ENCODE measurements around the gene ADORA1. TPM values are rescaled to one million over a fixed set of nuclear protein-coding genes. Genes with fewer than 3 reads are reported as not detected.

The ADORA1 gene
- total and polyA plus RNA-seq, 4 donors: 0.33 to 1.1 (median 0.37) TPM

DNA sequence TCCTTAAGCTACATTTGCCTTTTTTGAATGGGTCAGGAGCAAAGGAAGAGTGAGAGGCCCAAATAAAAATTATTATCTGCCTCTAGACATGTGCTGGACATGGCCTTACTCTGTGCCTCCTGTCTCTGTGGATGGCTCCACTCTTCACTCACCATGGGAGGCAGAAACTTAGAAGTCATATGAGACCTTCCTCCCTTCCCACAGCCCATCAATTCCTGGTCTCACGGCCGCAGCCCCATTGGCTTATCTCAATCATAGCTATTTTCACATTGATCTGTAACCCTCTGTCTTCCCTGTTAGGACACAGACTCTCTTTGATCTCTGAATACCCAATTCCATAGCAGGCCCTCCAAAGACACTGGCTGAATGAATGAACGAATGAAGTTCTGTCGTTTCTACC is 14.2 kb upstream of the ADORA1 start:
- H3K27ac ChIP-seq (ENCODE audit: low read depth in 1 of 2, low read length in 2 of 2): no peak overlapping the region
- no peak overlapping the region for H3K9ac ChIP-seq (ENCODE audit: low read depth in 1 of 2, low read length in 2 of 2)
- TF ChIP-seq, protein P1, sequence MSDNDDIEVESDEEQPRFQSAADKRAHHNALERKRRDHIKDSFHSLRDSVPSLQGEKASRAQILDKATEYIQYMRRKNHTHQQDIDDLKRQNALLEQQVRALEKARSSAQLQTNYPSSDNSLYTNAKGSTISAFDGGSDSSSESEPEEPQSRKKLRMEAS (IDR thresholded peaks at IDR 0.05): no peak
- TF ChIP-seq HNF4G (IDR thresholded peaks at IDR 0.05) (no peak), JUND (IDR thresholded peaks at IDR 0.05) (no peak), SP1 (IDR thresholded peaks at IDR 0.05) (no peak), HNF4A (conservative IDR thresholded peaks at IDR 0.05) (no peak), NR2F2 (IDR thresholded peaks at IDR 0.05) (no peak)
- TF ChIP-seq, protein P2, sequence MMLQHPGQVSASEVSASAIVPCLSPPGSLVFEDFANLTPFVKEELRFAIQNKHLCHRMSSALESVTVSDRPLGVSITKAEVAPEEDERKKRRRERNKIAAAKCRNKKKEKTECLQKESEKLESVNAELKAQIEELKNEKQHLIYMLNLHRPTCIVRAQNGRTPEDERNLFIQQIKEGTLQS (IDR thresholded peaks at IDR 0.05): no peak
- TF ChIP-seq, protein P3, sequence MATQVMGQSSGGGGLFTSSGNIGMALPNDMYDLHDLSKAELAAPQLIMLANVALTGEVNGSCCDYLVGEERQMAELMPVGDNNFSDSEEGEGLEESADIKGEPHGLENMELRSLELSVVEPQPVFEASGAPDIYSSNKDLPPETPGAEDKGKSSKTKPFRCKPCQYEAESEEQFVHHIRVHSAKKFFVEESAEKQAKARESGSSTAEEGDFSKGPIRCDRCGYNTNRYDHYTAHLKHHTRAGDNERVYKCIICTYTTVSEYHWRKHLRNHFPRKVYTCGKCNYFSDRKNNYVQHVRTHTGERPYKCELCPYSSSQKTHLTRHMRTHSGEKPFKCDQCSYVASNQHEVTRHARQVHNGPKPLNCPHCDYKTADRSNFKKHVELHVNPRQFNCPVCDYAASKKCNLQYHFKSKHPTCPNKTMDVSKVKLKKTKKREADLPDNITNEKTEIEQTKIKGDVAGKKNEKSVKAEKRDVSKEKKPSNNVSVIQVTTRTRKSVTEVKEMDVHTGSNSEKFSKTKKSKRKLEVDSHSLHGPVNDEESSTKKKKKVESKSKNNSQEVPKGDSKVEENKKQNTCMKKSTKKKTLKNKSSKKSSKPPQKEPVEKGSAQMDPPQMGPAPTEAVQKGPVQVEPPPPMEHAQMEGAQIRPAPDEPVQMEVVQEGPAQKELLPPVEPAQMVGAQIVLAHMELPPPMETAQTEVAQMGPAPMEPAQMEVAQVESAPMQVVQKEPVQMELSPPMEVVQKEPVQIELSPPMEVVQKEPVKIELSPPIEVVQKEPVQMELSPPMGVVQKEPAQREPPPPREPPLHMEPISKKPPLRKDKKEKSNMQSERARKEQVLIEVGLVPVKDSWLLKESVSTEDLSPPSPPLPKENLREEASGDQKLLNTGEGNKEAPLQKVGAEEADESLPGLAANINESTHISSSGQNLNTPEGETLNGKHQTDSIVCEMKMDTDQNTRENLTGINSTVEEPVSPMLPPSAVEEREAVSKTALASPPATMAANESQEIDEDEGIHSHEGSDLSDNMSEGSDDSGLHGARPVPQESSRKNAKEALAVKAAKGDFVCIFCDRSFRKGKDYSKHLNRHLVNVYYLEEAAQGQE (IDR thresholded peaks at IDR 0.05): no peak
- DNase-seq (ENCODE audit: low spot score): no peak
- H3K36me3 ChIP-seq (ENCODE audit: control insufficient read depth in 4 of 4, insufficient read depth in 3 of 4, low read depth in 1 of 4, low read length in 3 of 4): no peaks in the 10 kb centered on the region
- H3K4me3 ChIP-seq (ENCODE audit: low read depth in 1 of 3, low read length in 3 of 3): no peak overlapping the region
- WGBS: 79% methylated on average over 4 of the region's 4 CpGs
- peaks cover 0 to 5% (median 0%) of the 10 kb centered on the region in 4 donors for H3K4me1 ChIP-seq (ENCODE audit: control insufficient read depth in 4 of 4, insufficient read depth in 4 of 4, low read length in 3 of 4)
- peaks cover 0 to 6% (median 0%) of the 10 kb centered on the region in 4 donors for H3K27me3 ChIP-seq (ENCODE audit: control insufficient read depth in 4 of 4, insufficient read depth in 4 of 4, low read length in 3 of 4)
- no peaks in the 10 kb centered on the region for H3K9me3 ChIP-seq (ENCODE audit: control insufficient read depth in 4 of 4, low read length in 3 of 4)

DNA sequence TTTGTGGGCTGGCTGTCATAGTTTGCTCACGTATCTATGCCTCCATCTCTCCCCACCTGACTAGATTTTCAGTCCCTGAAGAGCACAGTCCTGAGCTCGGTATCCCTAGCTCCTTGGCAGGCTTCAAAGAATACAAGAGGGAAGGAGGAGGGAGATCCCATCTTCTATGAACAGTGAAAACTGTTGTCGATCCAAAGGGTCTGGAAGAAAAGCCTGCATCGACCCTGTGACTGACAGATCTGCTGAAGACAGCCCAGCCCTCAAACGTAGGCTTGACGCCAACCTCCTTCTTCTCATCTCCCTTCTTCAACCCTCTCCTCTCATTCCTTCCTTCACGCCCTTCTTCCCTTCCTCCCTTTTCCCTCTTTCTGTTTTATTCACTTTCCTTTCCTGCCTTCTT is 13.3 kb upstream of the ADORA1 start:
- Histone ChIP-seq H3K9me3 (ENCODE audit: control insufficient read depth in 4 of 4, low read length in 3 of 4) (no peaks in the 10 kb centered on the region), H3K9ac (ENCODE audit: low read depth in 1 of 2, low read length in 2 of 2) (no peak overlapping the region), H3K27ac (ENCODE audit: low read depth in 1 of 2, low read length in 2 of 2) (no peak overlapping the region), H3K36me3 (ENCODE audit: control insufficient read depth in 4 of 4, insufficient read depth in 3 of 4, low read depth in 1 of 4, low read length in 3 of 4) (no peaks in the 10 kb centered on the region), H3K27me3 (ENCODE audit: control insufficient read depth in 4 of 4, insufficient read depth in 4 of 4, low read length in 3 of 4) (peaks cover 0 to 6% (median 0%) of the 10 kb centered on the region in 4 donors), H3K4me1 (ENCODE audit: control insufficient read depth in 4 of 4, insufficient read depth in 4 of 4, low read length in 3 of 4) (peaks cover 0 to 5% (median 0%) of the 10 kb centered on the region in 4 donors), H3K4me3 (ENCODE audit: low read depth in 1 of 3, low read length in 3 of 3) (no peak overlapping the region)
- DNase-seq (ENCODE audit: low spot score): no peak
- TF ChIP-seq HNF4G (IDR thresholded peaks at IDR 0.05): no peak
- TF ChIP-seq JUND (IDR thresholded peaks at IDR 0.05): no peak
- TF ChIP-seq, protein P3 (IDR thresholded peaks at IDR 0.05): no peak
- TF ChIP-seq HNF4A (conservative IDR thresholded peaks at IDR 0.05): no peak
- TF ChIP-seq YY1 (IDR thresholded peaks at IDR 0.05): no peak
- TF ChIP-seq TAF1 (conservative IDR thresholded peaks at IDR 0.05): no peak
- no peak for TF ChIP-seq NR2F2 (IDR thresholded peaks at IDR 0.05)
- WGBS: 78% methylated on average over 7 of the region's 7 CpGs
